IMR-90 (cell line): ENCODE measurements around the gene HSPD1. TPM values are rescaled to one million over a fixed set of nuclear protein-coding genes. Genes with fewer than 3 reads are reported as not detected.

Experiments used
- ATAC-seq: fragments of 200-7000 bp; cut with Tn5 transposase; 2 replicates; pipeline ENCODE4 v1.9.1; 2020; ENCODE audit warnings: low read depth, mild to moderate bottlenecking, moderate library complexity
- BruUV-seq: library from RNA; stranded (reverse); fragments of 400-500 nt; replicated peaks from 2 replicates; lab custom pipeline; 2021; lab: Mats Ljungman, UMichigan
- CTCF ChIA-PET: fragments of 300-600 bp; formaldehyde crosslinking; extraction: SDS; loops from one replicate; lab custom pipeline; 2021; ENCODE audit warnings: antibody characterized with exemption; lab: Yijun Ruan, JAX
- POLR2A ChIA-PET: fragments of 300-600 bp; sonication (Branson Sonifier 250); formaldehyde crosslinking; loops from one replicate; lab custom pipeline; 2022; ENCODE audit warnings: antibody characterized with exemption; ENCODE audit not compliant: unreplicated experiment; lab: Charles Lee
- DNase-seq: peaks from one replicate; pipeline ENCODE4 v3.0.0; 2013
- H2AFZ ChIP-seq: replicated peaks from 2 replicates; pipeline ENCODE3; 2013; ENCODE audit warnings: low read length, mild to moderate bottlenecking; ENCODE audit not compliant: poor library complexity
- H2AK5ac ChIP-seq: 2 replicates; pipeline ENCODE4 v1.6.1; 2013; ENCODE audit warnings: low read depth, low read length, inconsistent platforms
- H2AK9ac ChIP-seq: replicated peaks from 2 replicates; pipeline ENCODE3; 2013; ENCODE audit warnings: mild to moderate bottlenecking, low read depth, low read length, moderate library complexity; ENCODE audit not compliant: poor library complexity
- H2BK120ac ChIP-seq: 2 replicates; pipeline ENCODE4 v1.6.1; 2013; ENCODE audit warnings: low read depth, low read length, inconsistent platforms
- H2BK15ac ChIP-seq: 3 replicates; pipeline ENCODE4 v1.6.1; 2013; ENCODE audit warnings: low read depth, low read length, inconsistent platforms
- H2BK20ac ChIP-seq: 2 replicates; pipeline ENCODE4 v1.6.1; 2013; ENCODE audit warnings: low read depth, mild to moderate bottlenecking, inconsistent platforms, low read length, moderate library complexity
- H2BK5ac ChIP-seq: 2 replicates; pipeline ENCODE4 v1.6.1; 2013; ENCODE audit warnings: mild to moderate bottlenecking, low read depth, low read length, inconsistent platforms; ENCODE audit not compliant: poor library complexity, severe bottlenecking
- H3K14ac ChIP-seq: replicated peaks from 2 replicates; pipeline ENCODE4 v1.6.1; 2013; ENCODE audit warnings: low read depth, low read length, inconsistent platforms
- H3K18ac ChIP-seq: 2 replicates; pipeline ENCODE4 v1.6.1; 2013; ENCODE audit warnings: low read depth, low read length, control low read depth
- H3K23ac ChIP-seq: 2 replicates; pipeline ENCODE4 v1.6.1; 2013; ENCODE audit warnings: low read depth, low read length, inconsistent platforms
- H3K27ac ChIP-seq: 2 replicates; pipeline ENCODE4 v1.5.1; 2013; ENCODE audit warnings: mild to moderate bottlenecking, control low read depth, low read length; ENCODE audit not compliant: insufficient read depth
- H3K27me3 ChIP-seq: 2 replicates; pipeline ENCODE4 v1.6.1; 2013; ENCODE audit warnings: low read length; ENCODE audit not compliant: control insufficient read depth, insufficient read depth
- H3K36me3 ChIP-seq: 2 replicates; pipeline ENCODE4 v1.6.1; 2013; ENCODE audit warnings: low read length, mixed read lengths; ENCODE audit not compliant: control insufficient read depth, insufficient read depth
- H3K4ac ChIP-seq: 2 replicates; pipeline ENCODE4 v1.6.1; 2013; ENCODE audit warnings: low read depth, low read length, inconsistent platforms
- H3K4me1 ChIP-seq: 2 replicates; pipeline ENCODE4 v1.6.1; 2013; ENCODE audit warnings: low read length, mixed read lengths; ENCODE audit not compliant: control insufficient read depth, insufficient read depth
- H3K4me2 ChIP-seq: 2 replicates; pipeline ENCODE4 v1.6.1; 2013; ENCODE audit warnings: low read depth, mild to moderate bottlenecking, control low read depth, low read length, moderate library complexity
- H3K4me3 ChIP-seq: 2 replicates; pipeline ENCODE4 v1.5.1; 2013; ENCODE audit warnings: low read depth, mild to moderate bottlenecking, control low read depth, low read length, moderate library complexity; ENCODE audit not compliant: insufficient read depth
- H3K56ac ChIP-seq: 2 replicates; pipeline ENCODE4 v1.6.1; 2013; ENCODE audit warnings: low read length, inconsistent platforms; ENCODE audit not compliant: insufficient read depth; ENCODE audit errors: extremely low read depth
- H3K79me1 ChIP-seq, 2 experiments: 2 replicates each; pipeline ENCODE4 v1.6.1; 2013; ENCODE audit warnings: low read length in 2 of 2, inconsistent platforms in 1 of 2, low read depth in 1 of 2
- H3K9ac ChIP-seq: 2 replicates; pipeline ENCODE4 v1.6.1; 2013; ENCODE audit warnings: low read depth, low read length, control low read depth
- H3K9me1 ChIP-seq: 2 replicates; pipeline ENCODE4 v1.6.1; 2013; ENCODE audit warnings: low read length, inconsistent platforms; ENCODE audit not compliant: insufficient read depth
- H3K9me3 ChIP-seq: 2 replicates; pipeline ENCODE4 v1.6.1; 2013; ENCODE audit warnings: low read length; ENCODE audit not compliant: control insufficient read depth, insufficient read depth
- H4K20me1 ChIP-seq: 2 replicates; pipeline ENCODE4 v1.6.1; 2013; ENCODE audit warnings: low read length, inconsistent platforms; ENCODE audit not compliant: insufficient read depth
- H4K5ac ChIP-seq: 2 replicates; pipeline ENCODE4 v1.6.1; 2013; ENCODE audit warnings: mild to moderate bottlenecking, low read depth, low read length, control low read depth
- H4K8ac ChIP-seq, 2 experiments: 2 replicates each; pipeline ENCODE4 v1.6.1; 2013; ENCODE audit warnings: low read depth in 2 of 2, low read length in 2 of 2, control low read depth in 1 of 2, inconsistent platforms in 1 of 2
- H4K91ac ChIP-seq: 2 replicates; pipeline ENCODE4 v1.6.1; 2013; ENCODE audit warnings: low read depth, low read length, inconsistent platforms; ENCODE audit not compliant: insufficient read depth
- BHLHE40 ChIP-seq: fragments of 150-350 bp; IDR thresholded peaks from 2 replicates; pipeline ENCODE4 v1.6.1; 2016; ENCODE audit warnings: mild to moderate bottlenecking, low read depth, low read length
- CEBPB ChIP-seq: IDR thresholded peaks from 2 replicates; pipeline ENCODE4 v1.6.1; 2012; ENCODE audit warnings: low read depth, low read length, improper control_type of control experiment
- CHD1 ChIP-seq: IDR thresholded peaks from 2 replicates; pipeline ENCODE4 v1.6.1; 2012; ENCODE audit warnings: low read depth, low read length, improper control_type of control experiment
- CTCF ChIP-seq: conservative IDR thresholded peaks from 2 replicates; pipeline ENCODE4 v1.5.1; 2012; ENCODE audit warnings: mild to moderate bottlenecking, low read depth, low read length, improper control_type of control experiment
- MAZ ChIP-seq: IDR thresholded peaks from 2 replicates; pipeline ENCODE4 v1.6.1; 2012; ENCODE audit warnings: low read depth, mild to moderate bottlenecking, low read length, improper control_type of control experiment, moderate library complexity, borderline replicate concordance
- MXI1 ChIP-seq: IDR thresholded peaks from 2 replicates; pipeline ENCODE4 v1.6.1; 2012; ENCODE audit warnings: low read depth, mild to moderate bottlenecking, low read length, moderate library complexity, borderline replicate concordance
- NFE2L2 ChIP-seq: fragments of 150-350 bp; IDR thresholded peaks from 2 replicates; pipeline ENCODE4 v1.6.1; 2016; ENCODE audit warnings: low read depth, mild to moderate bottlenecking, low read length
- POLR2A ChIP-seq: IDR thresholded peaks from 2 replicates; pipeline ENCODE4 v1.6.1; 2012; ENCODE audit warnings: mild to moderate bottlenecking, low read depth, low read length
- RAD21 ChIP-seq: IDR thresholded peaks from 2 replicates; pipeline ENCODE4 v1.6.1; 2012; ENCODE audit warnings: low read length, improper control_type of control experiment
- RCOR1 ChIP-seq: IDR thresholded peaks from 2 replicates; pipeline ENCODE4 v1.6.1; 2012; ENCODE audit warnings: mild to moderate bottlenecking, low read length, improper control_type of control experiment; ENCODE audit not compliant: insufficient replicate concordance
- SMC3 ChIP-seq: fragments of 150-350 bp; IDR thresholded peaks from 2 replicates; pipeline ENCODE4 v1.6.1; 2016; ENCODE audit warnings: low read depth, mild to moderate bottlenecking, antibody characterized with exemption, low read length, moderate library complexity
- USF2 ChIP-seq: fragments of 150-350 bp; IDR thresholded peaks from 2 replicates; pipeline ENCODE4 v1.6.1; 2017; ENCODE audit warnings: mild to moderate bottlenecking, antibody characterized with exemption, low read length, low read depth
- WGBS, 2 experiments: methylation state at CpG; one replicate each; pipeline versions ENCODE4 v1.1.5 to v1.1.7; 2013; ENCODE audit warnings: missing lambda C conversion rate in 2 of 2; ENCODE audit not compliant: insufficient read length in 1 of 2; ENCODE audit errors: extremely low coverage in 2 of 2; 5-methylcytosine and 5-hydroxymethylcytosine counted together
- dilution Hi-C: fragments of 300-500 bp; cut with HindIII; formaldehyde crosslinking; loops from one replicate; pipeline ENCODE4 v1.14.3; 2018; ENCODE audit warnings: low sequenced_read_pairs; ENCODE audit not compliant: unreplicated experiment
- in situ Hi-C: fragments of 300-500 bp; cut with MboI; formaldehyde crosslinking; loops from 3 replicates; pipeline ENCODE4 v1.14.3; 2019; ENCODE audit warnings: low sequenced_read_pairs, inconsistent platforms, mixed read lengths
- intact Hi-C: fragments of 100-400 bp; cut with micrococcal nuclease; formaldehyde crosslinking; loops from 2 replicates; pipeline ENCODE4 v1.10.0; 2022
- polyA plus RNA-seq, 3 experiments: library from polyadenylated mRNA; depleted of rRNA; stranded (reverse); fragments of >200 nt; gene quantifications; 2 replicates each; pipeline ENCODE4 v1.2.3, GENCODE V29; 2012; ENCODE audit warnings: low replicate concordance in 1 of 3
- total RNA-seq: library from RNA; depleted of rRNA; stranded (reverse); fragments of >200 nt; gene quantifications from 2 replicates; pipeline ENCODE4 v1.2.3, GENCODE V29; 2012

The HSPD1 gene
- total and polyA plus RNA-seq, 2 of the 4 experiments (the other 2 are of a cell fraction) = 171 TPM

DNA sequence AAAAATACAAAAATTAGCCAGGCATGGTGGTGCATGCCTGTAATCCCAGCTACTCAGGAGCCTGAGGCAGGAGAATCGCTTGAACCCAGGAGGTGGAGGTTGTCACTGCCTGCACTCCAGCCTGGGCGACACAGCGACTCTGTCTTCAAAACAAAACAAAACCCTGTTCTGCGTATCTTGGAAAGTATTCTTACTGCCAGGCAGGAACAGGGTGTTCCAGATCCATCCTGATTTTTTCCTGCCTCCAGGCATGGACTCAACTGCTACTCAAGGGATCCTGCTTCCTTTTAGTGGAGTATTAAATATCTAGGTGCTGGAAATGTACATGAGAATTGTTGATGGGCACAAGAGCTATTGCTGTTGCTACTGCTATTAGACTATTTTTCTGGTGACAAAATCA is 12.3 kb downstream of the HSPD1 start:
- intact Hi-C loops = no loop called here
- peaks cover 10% of the 10 kb centered on the region for H3K9me3 ChIP-seq
- H2AK5ac ChIP-seq = no peak overlapping the region
- DNase-seq (no peak), ATAC-seq (no peak)
- no TSS peak for BruUV-seq
- peaks cover 43% of the 10 kb centered on the region for H3K36me3 ChIP-seq
- no peak overlapping the region for H2BK120ac ChIP-seq
- H3K9me1 ChIP-seq = no peaks in the 10 kb centered on the region; the same call in 1 of the 2 replicates
- H4K5ac ChIP-seq = no peak overlapping the region
- dilution Hi-C loops = no loop called here
- no peak overlapping the region for H3K4me2 ChIP-seq
- no peak overlapping the region for H2BK15ac ChIP-seq
- no peaks in the 10 kb centered on the region for H4K20me1 ChIP-seq
- H2AFZ ChIP-seq = no peak overlapping the region
- H3K27me3 ChIP-seq = no peaks in the 10 kb centered on the region
- TF ChIP-seq SMC3 = no peak
- no peak for TF ChIP-seq CHD1
- TF ChIP-seq USF2 = no peak
- TF ChIP-seq POLR2A = no peak
- no peak for TF ChIP-seq MAZ
- TF ChIP-seq BHLHE40 = no peak
- no peak for TF ChIP-seq CTCF
- no peak for TF ChIP-seq CEBPB
- no peak for TF ChIP-seq MXI1
- no peak for TF ChIP-seq RCOR1
- TF ChIP-seq RAD21 = no peak
- no peak for TF ChIP-seq NFE2L2
- no peak overlapping the region for H4K91ac ChIP-seq
- H2AK9ac ChIP-seq = no peak overlapping the region
- ChIA-PET POLR2A (no interaction called here), CTCF (no interaction called here)
- no peak overlapping the region for H4K8ac ChIP-seq
- no peak overlapping the region for H2BK20ac ChIP-seq
- H3K4me3 ChIP-seq = no peak overlapping the region
- H3K27ac ChIP-seq = no peak overlapping the region
- no peak overlapping the region for H3K56ac ChIP-seq
- peaks cover 4 to 7% of the 10 kb centered on the region in 2 experiments; a peak in 3 of 4 replicates for H3K79me1 ChIP-seq
- H3K18ac ChIP-seq = no peak overlapping the region
- in situ Hi-C loops = no loop called here
- WGBS, 2 experiments = 100% methylated on average over 3 of the region's 4 CpGs; no CpG with 5 or more reads in 1 of the 2 experiments
- H2BK5ac ChIP-seq = no peak overlapping the region
- no peaks in the 10 kb centered on the region for H3K4me1 ChIP-seq
- no peak overlapping the region for H3K4ac ChIP-seq
- H3K14ac ChIP-seq = no peak overlapping the region
- H3K9ac ChIP-seq = no peak overlapping the region
- H3K23ac ChIP-seq = no peak overlapping the region
